Ovary (tissue), 3 donors: ENCODE measurements around the gene YWHAG.

ENCODE experiments used
- POLR2A ChIP-seq: fragments of 450-650 bp; IDR thresholded peaks from one replicate; pipeline ENCODE4 v1.6.1; 2017; ENCODE audit warnings: antibody characterized with exemption, mild to moderate bottlenecking, moderate library complexity
- TF ChIP-seq, protein P1 (sequence below), 3 donors: fragments of 450-650 bp in 2 of 3; fragments of 200-600 bp in 1 of 3; IDR thresholded peaks; one replicate each; pipeline versions ENCODE4 v1.5.1 to v1.8.0; 2016 to 2022; ENCODE audit warnings: antibody characterized with exemption in 3 of 3, mild to moderate bottlenecking in 1 of 3
- donor health status: DM: no; HTN: no; CAD: no.

DNA sequence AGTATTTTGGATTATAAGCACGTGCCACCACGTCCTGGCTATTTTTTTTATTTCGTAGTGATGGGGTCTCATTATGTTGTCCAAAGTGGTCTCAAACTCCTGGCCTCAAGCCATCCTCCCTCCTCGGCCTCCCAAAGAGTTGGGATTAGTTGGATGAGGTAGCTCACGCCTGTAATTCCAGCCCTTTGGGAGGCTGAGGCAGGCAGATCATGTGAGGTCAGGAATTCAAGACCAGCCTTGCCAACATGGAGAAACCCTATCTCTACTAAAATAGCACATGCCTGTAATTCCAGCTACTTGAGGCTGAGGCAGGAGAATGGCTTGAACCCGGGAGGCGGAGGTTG is 21.8 kb upstream of the YWHAG start:
- TF ChIP-seq, protein P1, sequence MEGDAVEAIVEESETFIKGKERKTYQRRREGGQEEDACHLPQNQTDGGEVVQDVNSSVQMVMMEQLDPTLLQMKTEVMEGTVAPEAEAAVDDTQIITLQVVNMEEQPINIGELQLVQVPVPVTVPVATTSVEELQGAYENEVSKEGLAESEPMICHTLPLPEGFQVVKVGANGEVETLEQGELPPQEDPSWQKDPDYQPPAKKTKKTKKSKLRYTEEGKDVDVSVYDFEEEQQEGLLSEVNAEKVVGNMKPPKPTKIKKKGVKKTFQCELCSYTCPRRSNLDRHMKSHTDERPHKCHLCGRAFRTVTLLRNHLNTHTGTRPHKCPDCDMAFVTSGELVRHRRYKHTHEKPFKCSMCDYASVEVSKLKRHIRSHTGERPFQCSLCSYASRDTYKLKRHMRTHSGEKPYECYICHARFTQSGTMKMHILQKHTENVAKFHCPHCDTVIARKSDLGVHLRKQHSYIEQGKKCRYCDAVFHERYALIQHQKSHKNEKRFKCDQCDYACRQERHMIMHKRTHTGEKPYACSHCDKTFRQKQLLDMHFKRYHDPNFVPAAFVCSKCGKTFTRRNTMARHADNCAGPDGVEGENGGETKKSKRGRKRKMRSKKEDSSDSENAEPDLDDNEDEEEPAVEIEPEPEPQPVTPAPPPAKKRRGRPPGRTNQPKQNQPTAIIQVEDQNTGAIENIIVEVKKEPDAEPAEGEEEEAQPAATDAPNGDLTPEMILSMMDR (IDR thresholded peaks at IDR 0.05) = no peak
- TF ChIP-seq POLR2A = no peak
